ENCODE results near the gene TXNDC16. TPM values are rescaled to one million over a fixed set of nuclear protein-coding genes. Genes with fewer than 3 reads are reported as not detected.

Gene TXNDC16
- total RNA-seq, 4 donors from 2014 or later: 3.7 to 14.1 (median 7.4) TPM

DNA sequence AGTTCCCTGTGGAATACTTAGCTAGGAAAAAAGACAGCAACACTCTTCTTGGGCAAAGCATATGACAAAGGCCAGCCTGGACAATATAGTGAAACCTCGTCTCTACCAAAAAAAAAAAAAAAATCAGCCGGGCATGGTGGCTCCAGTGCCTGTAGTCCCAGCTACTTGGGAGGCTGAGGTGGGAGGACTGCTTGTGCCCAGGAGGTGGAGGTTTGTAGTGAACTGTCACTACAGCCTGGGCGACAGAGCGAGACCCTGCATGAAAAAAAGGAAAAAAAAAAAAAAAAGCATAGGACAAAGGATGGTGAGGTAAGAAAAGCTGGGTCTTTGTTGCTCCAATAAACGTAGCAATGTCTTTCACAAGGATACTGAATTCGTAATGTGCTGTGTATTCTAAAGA, 1.1 kb downstream of the TXNDC16 start:
- intact Hi-C loops (cut with DNase I): loop anchor here (5.0 kb wide), 1 partner anchor 151 kb away; no protein-coding TSS in a partner anchor
- Histone ChIP-seq H3K27me3 (no peaks in the 10 kb centered on the region), H3K36me3 (no peaks in the 10 kb centered on the region), H3K27ac (peak overlapping the region in 2 of 3 donors; percentile 90 to 93), H3K4me3 (replicated peaks in 1 of 3) (peak overlapping the region in 1 of 3 donors; percentile 87), H3K4me1 (peaks cover 8 to 10% of the 10 kb centered on the region in 2 donors), H3K9me3 (no peaks in the 10 kb centered on the region)
- no peak for TF ChIP-seq POLR2A (IDR thresholded peaks at IDR 0.05)
- TF ChIP-seq, protein P1, sequence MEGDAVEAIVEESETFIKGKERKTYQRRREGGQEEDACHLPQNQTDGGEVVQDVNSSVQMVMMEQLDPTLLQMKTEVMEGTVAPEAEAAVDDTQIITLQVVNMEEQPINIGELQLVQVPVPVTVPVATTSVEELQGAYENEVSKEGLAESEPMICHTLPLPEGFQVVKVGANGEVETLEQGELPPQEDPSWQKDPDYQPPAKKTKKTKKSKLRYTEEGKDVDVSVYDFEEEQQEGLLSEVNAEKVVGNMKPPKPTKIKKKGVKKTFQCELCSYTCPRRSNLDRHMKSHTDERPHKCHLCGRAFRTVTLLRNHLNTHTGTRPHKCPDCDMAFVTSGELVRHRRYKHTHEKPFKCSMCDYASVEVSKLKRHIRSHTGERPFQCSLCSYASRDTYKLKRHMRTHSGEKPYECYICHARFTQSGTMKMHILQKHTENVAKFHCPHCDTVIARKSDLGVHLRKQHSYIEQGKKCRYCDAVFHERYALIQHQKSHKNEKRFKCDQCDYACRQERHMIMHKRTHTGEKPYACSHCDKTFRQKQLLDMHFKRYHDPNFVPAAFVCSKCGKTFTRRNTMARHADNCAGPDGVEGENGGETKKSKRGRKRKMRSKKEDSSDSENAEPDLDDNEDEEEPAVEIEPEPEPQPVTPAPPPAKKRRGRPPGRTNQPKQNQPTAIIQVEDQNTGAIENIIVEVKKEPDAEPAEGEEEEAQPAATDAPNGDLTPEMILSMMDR (IDR thresholded peaks at IDR 0.05): no peak
- DNase-seq: no peak
- WGBS, 2 donors: 43% methylated on average over 6 of the region's 6 CpGs

GRCh38 chr14:52550661-52551060, 1.6 kb downstream of the TXNDC16 start:
- Histone ChIP-seq H3K36me3 (no peaks in the 10 kb centered on the region), H3K4me3 (replicated peaks in 1 of 3) (no peak overlapping the region), H3K4me1 (peaks cover 8 to 10% of the 10 kb centered on the region in 2 donors), H3K27ac (no peak overlapping the region), H3K27me3 (no peaks in the 10 kb centered on the region), H3K9me3 (no peaks in the 10 kb centered on the region)
- intact Hi-C loops (cut with DNase I): loop anchor here (5.0 kb wide), 1 partner anchor 152 kb away; no protein-coding TSS in a partner anchor
- no peak for DNase-seq
- TF ChIP-seq, protein P1 (IDR thresholded peaks at IDR 0.05): no peak
- no peak for TF ChIP-seq POLR2A (IDR thresholded peaks at IDR 0.05)
- 93 to 97% methylated on average over 3 of the region's 3 CpGs for WGBS, 2 donors

DNA sequence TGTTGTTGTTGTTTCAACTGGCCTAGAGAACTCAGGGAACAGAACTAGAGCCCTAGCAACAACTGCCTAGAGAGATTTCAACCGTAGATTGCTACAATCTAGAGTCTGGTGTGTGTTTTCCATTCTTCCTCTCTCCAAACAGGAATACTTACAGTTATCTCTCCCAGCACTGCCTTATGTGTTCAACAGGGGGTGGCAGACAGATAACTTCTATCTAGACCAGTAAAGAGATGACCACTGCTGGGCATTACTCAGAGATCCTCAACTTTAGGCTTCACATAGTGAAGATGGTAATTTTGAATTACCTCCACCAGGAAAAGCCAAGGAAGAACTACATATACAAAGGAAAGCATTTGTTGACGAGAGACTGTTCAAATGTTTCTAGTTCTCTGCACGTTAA, 4.8 kb downstream of the TXNDC16 start:
- no peak overlapping the region for H3K4me3 ChIP-seq (replicated peaks in 1 of 3)
- DNase-seq: no peak
- TF ChIP-seq POLR2A (IDR thresholded peaks at IDR 0.05): no peak
- TF ChIP-seq, protein P1 (IDR thresholded peaks at IDR 0.05): no peak
- intact Hi-C loops (cut with DNase I): no loop called here
- no peaks in the 10 kb centered on the region for H3K9me3 ChIP-seq
- no peaks in the 10 kb centered on the region for H3K27me3 ChIP-seq
- H3K27ac ChIP-seq: no peak overlapping the region
- peaks cover 5 to 6% of the 10 kb centered on the region in 2 donors for H3K4me1 ChIP-seq
- H3K36me3 ChIP-seq: no peaks in the 10 kb centered on the region
- 88 to 95% methylated on average over 3 of the region's 3 CpGs for WGBS, 2 donors

DNA sequence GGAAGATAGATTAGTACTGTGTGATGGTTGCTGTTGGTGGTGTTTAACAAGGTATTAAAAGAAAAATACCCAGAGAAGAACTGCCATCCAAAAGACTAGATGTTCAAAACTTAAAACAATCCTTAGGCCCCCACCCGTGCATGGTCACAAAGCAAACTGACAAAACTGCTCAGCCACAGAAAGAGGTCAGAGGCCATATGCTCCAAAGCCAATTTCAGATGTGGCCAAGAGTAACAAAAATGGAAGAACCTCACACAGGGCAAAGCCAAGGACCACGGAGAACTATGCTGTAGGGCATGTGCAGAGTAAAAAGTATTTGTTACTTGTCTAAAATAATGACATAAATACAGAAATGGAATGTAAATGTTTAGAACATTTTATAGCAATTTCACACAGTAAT, 5.3 kb downstream of the TXNDC16 start:
- WGBS, 2 donors: 48 to 59% methylated on average over 2 of the region's 2 CpGs
- intact Hi-C loops (cut with DNase I): no loop called here
- Histone ChIP-seq H3K36me3 (no peaks in the 10 kb centered on the region), H3K4me1 (peaks cover 5 to 6% of the 10 kb centered on the region in 2 donors), H3K27ac (no peak overlapping the region), H3K27me3 (no peaks in the 10 kb centered on the region), H3K9me3 (no peaks in the 10 kb centered on the region), H3K4me3 (replicated peaks in 1 of 3) (no peak overlapping the region)
- TF ChIP-seq, protein P1 (IDR thresholded peaks at IDR 0.05): no peak
- no peak for TF ChIP-seq POLR2A (IDR thresholded peaks at IDR 0.05)
- no peak for DNase-seq

- Histone ChIP-seq H3K4me1 (peaks cover under 1 to 4% of the 10 kb centered on the region in 2 donors), H3K27ac (no peak overlapping the region), H3K4me3 (replicated peaks in 1 of 3) (no peak overlapping the region), H3K27me3 (no peaks in the 10 kb centered on the region), H3K9me3 (no peaks in the 10 kb centered on the region), H3K36me3 (no peaks in the 10 kb centered on the region)
- WGBS, 2 donors: 92 to 94% methylated on average over 4 of the region's 4 CpGs
- intact Hi-C loops (cut with DNase I): no loop called here
- TF ChIP-seq, protein P1 (IDR thresholded peaks at IDR 0.05): no peak
- TF ChIP-seq POLR2A (IDR thresholded peaks at IDR 0.05): no peak
- no peak for DNase-seq
Measured at GRCh38 chr14:52546318-52546670, 6.0 kb downstream of the TXNDC16 start.
